B cell (primary cell): ENCODE results near the gene TRDN. TPM values are rescaled to one million over a fixed set of nuclear protein-coding genes. Genes with fewer than 3 reads are reported as not detected.

Experiments
- ATAC-seq: fragments of 200-7000 bp; cut with Tn5 transposase; one replicate; pipeline ENCODE4 v1.10.0; 2021; ENCODE audit warnings: low read depth, mild to moderate bottlenecking, moderate number of reproducible peaks, moderate library complexity
- CTCF ChIA-PET: fragments of 350-600 bp; sonication (Branson Sonifier 250); formaldehyde crosslinking; loops from one replicate; lab custom pipeline; 2021; ENCODE audit warnings: antibody characterized with exemption, inconsistent platforms; lab: Charles Lee
- POLR2A ChIA-PET: fragments of 350-600 bp; sonication (Branson Sonifier 250); formaldehyde crosslinking; loops from one replicate; lab custom pipeline; 2021; ENCODE audit warnings: antibody characterized with exemption; lab: Charles Lee
- DNase-seq: peaks from one replicate; pipeline ENCODE4 v3.0.0; 2013
- H2AFZ ChIP-seq: 2 replicates; pipeline ENCODE4 v1.6.1; 2012; ENCODE audit warnings: mild to moderate bottlenecking, low read depth, low read length; ENCODE audit not compliant: insufficient read depth, poor library complexity, severe bottlenecking
- H3K27ac ChIP-seq, 2 donors: 1 replicate in 1 of 2; 2 replicates in 1 of 2; pipeline ENCODE4 v1.5.1; 2012 to 2013; ENCODE audit warnings: low read length in 2 of 2, mild to moderate bottlenecking in 2 of 2, moderate library complexity in 1 of 2
- H3K27me3 ChIP-seq, 4 experiments: fragments of 200-600 bp in 1 of 4; sonication (generic) in 1 of 4; replicated peaks in 1 of 4; 1 replicate in 2 of 4; 2 replicates in 2 of 4; pipeline versions ENCODE4 v1.6.1 to v1.7.0; 2013 to 2016; ENCODE audit warnings: low read length in 3 of 4, mild to moderate bottlenecking in 2 of 4, mixed read lengths in 1 of 4, moderate library complexity in 1 of 4; ENCODE audit not compliant: insufficient read depth in 4 of 4, control insufficient read depth in 3 of 4; ENCODE audit errors: control extremely low read depth in 1 of 4
- H3K36me3 ChIP-seq, 2 experiments: replicated peaks in 1 of 2; 1 replicate in 1 of 2; 2 replicates in 1 of 2; pipeline versions ENCODE4 v1.6.1 to v1.7.1; 2013; ENCODE audit warnings: low read length in 1 of 2; ENCODE audit not compliant: insufficient read depth in 2 of 2, control insufficient read depth in 1 of 2; ENCODE audit errors: control extremely low read depth in 1 of 2, extremely low read depth in 1 of 2
- H3K4me1 ChIP-seq, 2 donors: fragments of 200-600 bp in 1 of 2; sonication (generic) in 1 of 2; 1 replicate in 1 of 2; 2 replicates in 1 of 2; pipeline versions ENCODE4 v1.5.1 to v1.6.1; 2013 to 2017; ENCODE audit warnings: low read length in 2 of 2; ENCODE audit not compliant: control insufficient read depth in 2 of 2, insufficient read depth in 2 of 2
- H3K4me2 ChIP-seq: replicated peaks from 2 replicates; pipeline ENCODE3; 2012; ENCODE audit warnings: mild to moderate bottlenecking, low read depth, low read length; ENCODE audit not compliant: poor library complexity, severe bottlenecking
- H3K4me3 ChIP-seq, 5 experiments: fragments of 200-600 bp in 1 of 5; sonication (generic) in 1 of 5; 1 replicate in 3 of 5; 2 replicates in 2 of 5; pipeline versions ENCODE4 v1.5.1 to v1.7.0; 2011 to 2016; ENCODE audit warnings: low read length in 4 of 5, mild to moderate bottlenecking in 4 of 5, low read depth in 2 of 5, control low read depth in 1 of 5, moderate library complexity in 1 of 5; ENCODE audit not compliant: insufficient read depth in 1 of 5; ENCODE audit errors: control extremely low read depth in 1 of 5, extremely low read depth in 1 of 5
- H3K79me2 ChIP-seq: fragments of 200-600 bp; sonication (generic); one replicate; pipeline ENCODE4 v1.6.0; 2016; ENCODE audit warnings: low read length; ENCODE audit not compliant: control insufficient read depth, insufficient read depth
- H3K9ac ChIP-seq: fragments of 200-600 bp; sonication (generic); 2 replicates; pipeline ENCODE4 v1.6.1; 2017; ENCODE audit warnings: mild to moderate bottlenecking, low read length, moderate library complexity
- H3K9me3 ChIP-seq, 3 donors: one replicate each; pipeline versions ENCODE4 v1.6.1 to v1.7.1; 2013; ENCODE audit warnings: low read length in 2 of 3; ENCODE audit not compliant: control insufficient read depth in 2 of 3, insufficient read depth in 1 of 3; ENCODE audit errors: control extremely low read depth in 1 of 3
- H4K20me1 ChIP-seq: 2 replicates; pipeline ENCODE4 v1.6.0; 2012; ENCODE audit warnings: mild to moderate bottlenecking, low read length; ENCODE audit not compliant: insufficient read depth, control insufficient read depth, poor library complexity, severe bottlenecking
- H3K27ac Mint-ChIP-seq: one replicate; pipeline ENCODE4 v1.8.0; 2021; ENCODE audit warnings: mixed read lengths
- H3K27me3 Mint-ChIP-seq: one replicate; pipeline ENCODE4 v1.8.0; 2021; ENCODE audit warnings: mixed read lengths
- H3K4me1 Mint-ChIP-seq: one replicate; pipeline ENCODE4 v1.8.0; 2021; ENCODE audit warnings: mixed read lengths
- H3K4me3 Mint-ChIP-seq: one replicate; pipeline ENCODE4 v1.8.0; 2021; ENCODE audit warnings: mixed read lengths
- H3K9me3 Mint-ChIP-seq: one replicate; pipeline ENCODE4 v1.8.0; 2022; ENCODE audit warnings: mixed read lengths; ENCODE audit not compliant: insufficient read depth
- CTCF ChIP-seq: fragments of 200-600 bp; IDR thresholded peaks from one replicate; pipeline ENCODE4 v1.8.0; 2022; ENCODE audit warnings: antibody characterized with exemption, mild to moderate bottlenecking
- EZH2 ChIP-seq: IDR thresholded peaks from 2 replicates; pipeline ENCODE4 v1.6.1; 2012; ENCODE audit warnings: borderline replicate concordance, low read depth, mild to moderate bottlenecking, moderate library complexity, low read length; ENCODE audit not compliant: insufficient read depth, poor library complexity, severe bottlenecking
- WGBS: methylation state at CpG from one replicate; pipeline ENCODE4 v1.1.5; 2013; ENCODE audit warnings: missing lambda C conversion rate; ENCODE audit not compliant: insufficient coverage; 5-methylcytosine and 5-hydroxymethylcytosine counted together
- intact Hi-C: fragments of 100-400 bp; cut with micrococcal nuclease; formaldehyde crosslinking; loops from one replicate; pipeline ENCODE4 v1.10.0; 2022
- polyA plus RNA-seq: library from polyadenylated mRNA; depleted of rRNA; stranded (reverse); fragments of >200 nt; gene quantifications from 2 replicates; pipeline ENCODE4 v1.2.3, GENCODE V29; 2012
- total RNA-seq, 2 donors: library from RNA; stranded (reverse); fragments of 120-200 nt in 1 of 2; gene quantifications; 1 replicate in 1 of 2; 2 replicates in 1 of 2; pipeline versions ENCODE4 v1.2.3 to v1.2.4, GENCODE V29; 2013 to 2022

The TRDN gene
- total and polyA plus RNA-seq, 2 donors (not counting 1 experiment from before 2014, with no cell fraction given): not detected

GRCh38 chr6:123570813-123571684, 65.7 kb downstream of the TRDN start:
- WGBS: 61% methylated on average over 4 of the region's 7 CpGs
- H3K27ac Mint-ChIP-seq: no peak overlapping the region
- no peaks in the 10 kb centered on the region for H3K4me1 Mint-ChIP-seq
- ChIA-PET CTCF (no interaction called here), POLR2A (no interaction called here)
- H3K4me3 Mint-ChIP-seq: no peak overlapping the region
- no peak for TF ChIP-seq EZH2
- no peak for TF ChIP-seq CTCF
- Histone ChIP-seq H3K79me2 (no peaks in the 10 kb centered on the region), H4K20me1 (no peaks in the 10 kb centered on the region), H3K9ac (no peak overlapping the region), H3K4me2 (no peak overlapping the region), H3K4me1 (no peaks in the 10 kb centered on the region), H3K36me3 (no peaks in the 10 kb centered on the region), H3K9me3 (peaks cover 0 to 7% (median 0%) of the 10 kb centered on the region in 3 donors), H3K4me3 (no peak overlapping the region), H3K27ac (no peak overlapping the region), H2AFZ (no peak overlapping the region), H3K27me3 (no peaks in the 10 kb centered on the region)
- no peaks in the 10 kb centered on the region for H3K9me3 Mint-ChIP-seq
- H3K27me3 Mint-ChIP-seq: no peaks in the 10 kb centered on the region
- ATAC-seq (no peak), DNase-seq (no peak)
- intact Hi-C loops: no loop called here

- Mint-ChIP-seq H3K27me3 (no peaks in the 10 kb centered on the region), H3K4me3 (no peak overlapping the region), H3K4me1 (no peaks in the 10 kb centered on the region), H3K9me3 (no peaks in the 10 kb centered on the region), H3K27ac (no peak overlapping the region)
- Histone ChIP-seq H3K79me2 (no peaks in the 10 kb centered on the region), H3K27me3 (no peaks in the 10 kb centered on the region), H4K20me1 (no peaks in the 10 kb centered on the region), H3K4me1 (no peaks in the 10 kb centered on the region), H3K27ac (no peak overlapping the region), H3K9ac (no peak overlapping the region), H2AFZ (no peak overlapping the region), H3K9me3 (peaks cover 0 to 7% (median 0%) of the 10 kb centered on the region in 3 donors), H3K4me2 (no peak overlapping the region), H3K36me3 (no peaks in the 10 kb centered on the region), H3K4me3 (no peak overlapping the region)
- intact Hi-C loops: no loop called here
- POLR2A ChIA-PET: no interaction called here
- TF ChIP-seq EZH2: no peak
- TF ChIP-seq CTCF: no peak
- ATAC-seq (no peak), DNase-seq (no peak)
- CTCF ChIA-PET: no interaction called here
These were observed 67.2 kb downstream of the TRDN start for GRCh38 chr6:123569575-123569974.
